NCI-H82 treated with DMSO at 0.1 percent for 48 hours (cell line): ENCODE results near the gene PLEKHH1.

ENCODE experiments used
- DNase-seq: peaks from one replicate; lab custom pipeline; 2025; ENCODE audit not compliant: unreplicated experiment; lab: John Stamatoyannopoulos, UW

The PLEKHH1 gene

DNA sequence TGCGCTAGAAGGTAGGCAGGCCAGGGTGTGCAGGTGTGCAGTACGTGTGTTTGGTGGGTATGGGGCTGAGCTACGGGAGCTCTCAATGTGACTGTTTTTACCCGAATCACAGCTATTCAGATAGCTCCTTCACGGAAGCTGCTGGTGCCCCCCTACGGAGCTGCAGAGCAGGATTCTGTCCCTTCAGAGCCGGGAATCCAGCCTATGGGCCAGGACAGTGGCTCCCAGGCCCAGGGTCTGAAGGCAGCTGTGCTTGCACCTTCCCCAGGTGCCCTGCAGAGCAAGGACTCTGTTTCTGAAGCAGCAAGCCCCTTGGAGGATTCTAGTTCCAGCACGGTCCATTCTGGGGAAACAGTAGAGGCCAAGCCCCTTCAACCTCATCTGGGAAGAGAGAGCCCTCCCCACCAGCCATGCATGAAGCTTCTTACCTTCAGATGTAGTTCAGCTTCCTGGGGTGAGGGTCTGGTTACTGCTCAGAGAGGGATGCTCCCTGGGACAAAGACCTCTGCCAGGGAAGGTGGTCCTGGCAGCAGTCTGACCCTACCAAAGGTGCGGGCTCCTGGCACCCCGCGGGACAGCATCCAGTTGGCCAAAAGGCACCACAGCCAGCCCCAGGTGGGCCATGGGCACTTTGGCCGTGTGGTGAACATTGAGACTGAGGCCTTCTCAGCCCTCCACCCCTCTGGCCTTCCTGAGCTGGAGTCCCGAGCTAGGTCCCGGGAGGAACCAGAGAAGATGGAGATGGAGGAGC is 29.1 kb downstream of the PLEKHH1 start:
- DNase-seq, result no peak

DNA sequence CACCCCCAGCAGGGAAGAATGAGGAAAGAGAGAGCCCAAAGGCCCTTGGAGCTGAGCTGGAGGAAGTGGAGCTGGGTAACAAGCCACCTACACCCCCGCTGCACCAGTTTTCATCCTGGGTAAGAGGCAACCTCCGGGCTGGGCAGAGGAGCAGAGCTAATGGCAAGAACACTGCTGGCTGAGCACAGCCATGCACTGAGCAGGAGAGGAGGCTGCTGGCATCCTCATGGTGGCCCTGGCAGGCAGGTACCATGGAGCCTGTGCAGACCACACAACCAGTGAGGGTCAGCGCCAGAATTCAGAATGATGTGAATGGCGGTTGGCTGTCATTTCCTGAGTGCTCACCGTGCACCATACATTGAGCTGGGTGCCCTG is 29.7 kb downstream of the PLEKHH1 start:
- DNase-seq, result no peak

DNA sequence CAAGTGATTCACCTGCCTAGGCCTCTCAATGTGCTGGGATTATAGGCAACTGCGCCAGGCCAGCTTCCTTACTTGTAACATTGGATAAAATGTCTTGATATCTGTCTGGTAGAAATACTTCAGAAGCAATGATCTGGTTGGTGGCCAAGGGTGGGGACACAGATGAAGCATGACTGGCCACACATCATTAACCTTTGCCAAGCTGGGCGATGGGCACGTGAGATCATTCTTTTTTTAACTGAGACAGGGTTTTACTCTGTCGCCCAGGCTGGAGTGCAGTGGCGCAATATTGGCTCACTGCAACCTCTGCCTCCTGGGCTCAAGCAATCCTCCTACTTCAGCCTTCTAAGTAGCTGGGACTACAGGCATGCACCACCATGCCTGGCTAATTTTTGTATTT is 31.1 kb downstream of the PLEKHH1 start:
- no peak for DNase-seq

DNA sequence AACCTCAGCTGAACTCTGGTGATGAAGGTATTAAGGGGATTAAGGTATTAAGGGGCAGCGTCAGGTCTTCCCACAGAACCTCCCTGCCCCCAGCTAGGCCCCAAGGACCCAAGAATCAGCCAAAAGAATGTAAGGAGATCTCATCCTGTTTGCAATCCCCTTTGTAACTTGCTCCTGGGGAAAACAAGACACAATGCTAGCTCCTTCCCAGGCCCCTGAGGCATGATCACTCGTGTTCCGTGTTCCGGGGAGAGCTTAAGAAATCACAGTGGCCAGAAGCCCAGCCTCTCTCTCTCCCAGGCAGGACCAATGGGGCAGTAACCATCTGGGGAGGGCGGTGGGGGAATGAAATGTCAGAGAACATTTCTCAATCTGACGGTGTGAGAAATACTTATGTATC is 33.8 kb downstream of the PLEKHH1 start:
- DNase-seq, result peak; percentile 86

DNA sequence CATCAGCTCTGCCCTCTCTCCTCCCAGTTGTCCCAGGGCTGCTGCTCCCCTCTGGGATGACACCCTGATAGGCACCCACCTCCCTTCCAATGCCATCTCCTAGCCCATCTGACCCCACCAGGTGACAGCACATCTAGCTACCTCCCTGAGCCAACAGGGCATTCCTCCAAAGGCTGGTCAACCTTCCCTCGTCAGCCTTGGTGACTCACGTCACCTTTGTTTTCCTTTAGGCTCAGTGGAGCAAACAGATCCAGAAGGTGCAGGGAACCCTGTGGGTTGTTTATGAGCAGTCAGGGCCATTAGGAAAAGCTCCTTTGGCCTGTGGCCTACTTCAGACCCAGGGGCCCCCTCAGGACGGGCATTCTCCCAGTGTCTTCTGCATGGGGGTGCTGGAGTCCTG is 34.6 kb downstream of the PLEKHH1 start:
- DNase-seq, result no peak

DNA sequence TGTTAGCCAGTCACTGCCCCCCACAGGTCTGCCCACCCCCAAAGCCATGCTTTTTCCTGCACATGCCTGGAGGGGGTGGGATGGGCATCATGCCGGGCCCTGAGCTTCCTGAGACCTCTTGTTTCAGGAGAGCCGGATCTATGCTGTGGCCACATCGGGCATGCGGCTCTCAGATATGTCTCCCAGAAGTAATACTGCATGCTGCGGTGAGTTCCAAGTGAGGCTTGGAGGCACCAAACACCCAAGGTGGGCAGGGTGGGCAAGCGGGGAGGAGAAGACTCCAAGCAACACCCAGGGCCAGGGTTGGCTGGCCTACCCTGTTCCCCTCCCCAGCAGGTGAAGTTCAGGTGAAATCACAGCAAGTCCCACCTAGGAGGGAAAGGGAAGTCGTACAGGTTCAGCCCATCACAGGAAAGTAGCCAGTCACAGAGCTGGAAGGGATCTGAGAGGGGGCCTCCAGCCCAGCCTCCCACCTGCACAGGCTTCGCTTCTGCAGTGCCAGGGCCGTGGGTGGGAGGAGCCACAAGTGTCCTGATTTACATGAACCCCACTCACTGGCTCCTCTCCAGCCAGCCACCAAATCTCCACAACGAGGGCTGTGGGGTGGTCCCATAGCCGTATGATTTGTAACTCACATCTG is 36.0 kb downstream of the PLEKHH1 start:
- DNase-seq, result peak; percentile 55

DNA sequence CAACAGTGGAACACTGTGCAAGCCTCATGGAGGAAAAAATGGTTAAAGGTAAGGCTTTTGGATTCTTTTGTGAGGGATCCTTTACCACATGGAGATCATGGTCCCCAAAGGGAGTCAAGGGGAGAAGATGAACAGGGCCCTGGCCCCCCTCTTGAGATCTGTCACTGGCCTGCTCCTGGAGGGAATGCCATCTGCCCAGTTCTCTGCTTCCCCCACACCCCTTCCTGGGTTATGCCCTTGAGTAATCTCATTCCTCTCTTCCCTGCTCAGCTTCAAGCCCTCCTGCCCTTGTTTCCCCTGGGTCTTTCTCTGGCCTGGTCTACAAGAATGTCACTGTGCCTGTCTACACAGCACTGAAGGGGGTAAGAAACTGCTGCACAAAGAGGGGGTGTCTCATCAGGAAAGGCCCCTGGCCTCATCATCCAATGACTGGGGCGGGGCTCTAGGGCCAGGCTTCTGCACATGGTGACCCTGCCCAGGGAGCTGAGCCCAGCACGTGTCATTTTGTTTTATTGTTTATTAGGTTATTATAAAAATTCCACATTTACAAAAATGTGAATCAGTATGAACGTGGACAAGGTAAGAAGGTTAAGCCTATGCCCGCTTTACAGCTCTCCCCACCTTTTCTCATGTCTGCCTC is 36.7 kb downstream of the PLEKHH1 start:
- DNase-seq, result peak; percentile 60

DNA sequence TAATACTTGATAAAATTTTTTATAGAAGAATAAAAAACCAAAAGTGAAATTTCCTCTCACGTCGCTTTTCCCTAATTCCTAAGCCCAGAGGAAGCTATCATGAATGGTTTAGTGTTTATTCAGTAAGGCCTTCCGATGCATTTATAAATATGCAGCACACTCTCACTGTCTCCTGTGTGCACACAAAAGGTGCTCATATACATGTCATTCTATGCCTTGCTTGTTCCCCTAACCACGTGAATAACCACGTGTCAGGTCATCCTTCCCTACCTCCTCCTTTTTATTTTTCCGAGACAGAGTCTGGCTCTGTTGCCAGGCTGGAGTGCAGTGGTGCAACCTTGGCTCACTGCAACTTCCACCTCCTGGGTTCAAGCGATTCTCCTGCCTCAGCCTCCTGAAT is 37.4 kb downstream of the PLEKHH1 start:
- DNase-seq, result no peak

DNA sequence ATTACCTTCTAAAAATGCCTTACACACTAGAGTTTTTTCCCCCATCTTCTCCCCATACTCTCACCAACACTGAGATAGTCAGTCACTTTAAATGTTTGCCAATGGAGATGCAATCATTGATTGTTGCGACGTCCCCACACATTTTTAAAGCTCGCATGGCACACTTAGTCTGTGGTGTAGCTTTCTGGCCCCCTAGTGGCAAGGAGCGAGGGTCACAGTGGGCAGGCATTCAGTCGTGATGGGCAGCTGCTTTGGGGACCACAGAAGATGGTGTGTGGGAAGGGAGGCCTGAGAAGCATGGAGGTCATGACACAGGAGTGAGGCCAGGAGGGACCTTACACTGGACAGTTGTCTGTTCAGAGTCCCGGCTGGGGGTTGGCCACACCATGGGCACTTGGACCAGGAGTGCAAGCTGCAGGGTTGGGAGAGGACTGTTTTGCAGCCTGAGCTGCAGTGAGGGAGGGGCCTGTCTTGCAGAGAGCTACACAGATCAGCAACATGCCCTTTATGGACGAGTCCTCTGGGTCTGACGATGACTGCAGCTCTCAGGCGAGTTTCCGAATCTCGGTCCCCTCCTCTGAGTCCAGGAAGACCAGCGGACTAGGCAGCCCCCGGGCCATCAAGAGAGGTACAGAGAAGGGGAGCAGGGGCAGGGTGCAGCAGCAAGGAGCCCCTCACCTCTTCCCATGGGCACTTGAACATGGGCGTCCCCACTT is 38.3 kb downstream of the PLEKHH1 start:
- DNase-seq, result peak; percentile 36

DNA sequence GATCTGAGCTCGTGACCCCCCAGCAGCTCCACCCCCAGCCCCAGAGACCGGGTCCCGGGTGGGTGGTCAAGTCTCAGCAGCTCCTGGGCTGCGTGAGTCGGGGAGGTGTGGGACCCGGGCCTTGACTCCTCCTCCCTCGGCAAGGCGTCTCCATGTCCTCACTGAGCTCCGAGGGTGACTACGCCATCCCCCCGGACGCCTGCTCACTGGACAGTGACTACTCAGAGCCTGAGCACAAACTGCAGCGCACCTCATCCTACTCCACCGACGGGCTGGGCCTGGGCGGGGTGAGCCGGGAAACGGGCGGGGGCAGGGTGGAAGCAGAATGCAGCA is 38.9 kb downstream of the PLEKHH1 start:
- DNase-seq, result no peak

DNA sequence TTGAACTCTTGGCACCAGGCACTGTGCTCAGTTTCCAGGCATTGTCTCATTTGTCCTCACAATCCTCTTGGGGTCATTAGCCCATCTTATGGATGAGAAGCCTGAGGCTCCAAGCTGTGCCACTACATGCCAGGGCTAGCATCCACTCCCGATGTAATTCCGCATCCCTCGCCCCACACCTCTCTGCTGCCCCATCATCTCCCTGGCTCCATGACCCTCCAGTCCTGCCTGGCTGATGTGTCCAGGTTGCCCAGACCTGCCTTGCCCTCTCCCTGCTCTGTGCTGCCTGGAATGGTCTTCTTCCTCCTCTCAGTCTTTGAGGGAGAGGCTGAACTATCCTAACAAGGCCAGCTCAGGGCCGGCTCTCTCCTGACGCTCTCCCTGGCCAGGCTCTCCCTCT is 39.5 kb downstream of the PLEKHH1 start:
- no peak for DNase-seq

DNA sequence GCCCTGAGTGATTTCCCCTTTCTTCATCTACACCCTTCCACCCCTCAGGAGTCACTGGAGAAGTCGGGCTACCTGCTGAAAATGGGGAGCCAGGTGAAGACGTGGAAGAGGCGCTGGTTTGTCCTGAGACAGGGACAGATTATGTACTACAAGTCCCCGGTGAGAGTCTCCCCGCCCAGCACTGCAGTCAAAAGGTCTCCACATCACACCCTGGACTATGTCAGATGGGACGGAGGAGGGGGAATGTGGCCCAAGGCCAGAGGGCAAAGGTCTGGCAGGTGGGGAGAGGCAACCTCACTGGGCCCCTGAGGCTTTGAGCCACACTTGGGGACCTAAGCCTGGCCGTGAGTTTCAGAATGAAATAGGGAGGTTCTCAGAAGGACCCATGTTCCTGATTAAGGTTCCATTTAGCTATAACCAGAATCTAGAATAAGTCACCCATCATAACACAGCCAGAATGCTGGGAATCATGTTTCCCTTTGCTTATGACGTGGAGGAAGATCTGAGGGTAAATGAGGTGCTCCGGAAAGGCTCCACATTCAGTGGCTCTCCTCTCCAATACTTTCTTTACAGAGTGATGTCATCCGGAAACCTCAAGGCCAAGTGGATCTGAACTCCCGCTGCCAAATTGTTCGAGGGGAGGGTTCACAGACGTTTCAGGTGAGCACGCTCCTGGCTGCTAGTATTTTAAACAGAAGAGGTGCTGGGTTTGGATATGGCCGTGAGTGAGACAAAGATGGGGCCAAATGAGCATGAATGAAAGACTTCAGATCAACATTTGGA is 40.3 kb downstream of the PLEKHH1 start:
- DNase-seq, result no peak

DNA sequence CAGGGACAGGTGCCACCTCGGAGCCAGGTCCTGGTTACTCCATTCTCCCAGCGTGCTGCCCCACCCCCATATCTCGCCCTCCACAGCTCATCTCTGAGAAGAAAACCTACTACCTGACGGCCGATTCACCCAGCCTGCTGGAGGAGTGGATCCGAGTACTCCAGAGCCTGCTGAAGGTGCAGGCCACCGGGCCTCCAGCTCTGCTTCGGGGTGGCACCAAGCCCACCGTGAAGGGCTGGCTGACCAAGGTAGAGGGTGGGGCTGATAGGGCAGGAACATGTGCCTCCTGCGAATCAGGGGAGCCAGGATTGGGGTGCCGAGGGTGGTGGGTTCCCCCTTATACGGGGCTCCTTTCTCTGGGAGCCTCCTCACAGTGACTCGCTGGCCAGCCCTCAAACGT is 41.1 kb downstream of the PLEKHH1 start:
- no peak for DNase-seq

DNA sequence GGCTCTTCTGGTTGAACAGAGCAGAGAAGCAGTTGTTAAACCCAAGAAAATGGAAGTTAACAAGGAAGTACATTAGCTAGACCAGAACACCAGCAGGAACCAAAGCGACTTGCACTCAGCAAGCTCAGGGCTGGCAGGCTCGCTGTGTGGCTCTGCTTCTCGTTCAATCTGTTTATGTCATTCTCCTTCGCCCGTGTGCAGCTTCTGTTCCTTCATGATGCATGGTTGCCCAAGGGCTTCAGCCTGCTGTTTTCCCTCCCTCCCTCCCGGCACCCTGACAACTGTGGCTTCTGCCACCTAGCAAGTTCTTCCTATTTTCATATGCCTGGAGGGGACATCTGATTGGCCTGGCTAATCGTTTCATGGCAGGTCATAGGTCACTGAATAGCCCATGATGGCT is 41.7 kb downstream of the PLEKHH1 start:
- DNase-seq, result no peak

DNA sequence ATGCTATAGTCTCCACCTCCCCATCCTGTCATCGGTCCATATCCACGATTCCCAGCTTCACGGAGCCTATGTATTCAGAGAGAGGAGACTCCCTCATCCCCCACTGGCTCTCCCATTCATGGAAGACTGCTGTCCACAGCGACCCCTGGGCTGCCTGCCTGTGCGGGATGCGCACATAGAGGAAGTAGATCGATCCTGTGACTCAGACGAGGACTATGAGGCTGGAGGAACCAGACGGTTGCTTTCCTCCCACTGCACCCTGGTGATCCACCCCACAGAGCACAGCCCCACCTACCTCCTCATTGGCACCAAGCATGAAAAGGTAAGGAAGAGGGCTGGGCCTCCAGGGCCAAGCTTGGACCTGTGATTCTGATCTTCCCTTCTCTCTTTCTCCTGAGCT is 42.6 kb downstream of the PLEKHH1 start:
- DNase-seq, result no peak

DNA sequence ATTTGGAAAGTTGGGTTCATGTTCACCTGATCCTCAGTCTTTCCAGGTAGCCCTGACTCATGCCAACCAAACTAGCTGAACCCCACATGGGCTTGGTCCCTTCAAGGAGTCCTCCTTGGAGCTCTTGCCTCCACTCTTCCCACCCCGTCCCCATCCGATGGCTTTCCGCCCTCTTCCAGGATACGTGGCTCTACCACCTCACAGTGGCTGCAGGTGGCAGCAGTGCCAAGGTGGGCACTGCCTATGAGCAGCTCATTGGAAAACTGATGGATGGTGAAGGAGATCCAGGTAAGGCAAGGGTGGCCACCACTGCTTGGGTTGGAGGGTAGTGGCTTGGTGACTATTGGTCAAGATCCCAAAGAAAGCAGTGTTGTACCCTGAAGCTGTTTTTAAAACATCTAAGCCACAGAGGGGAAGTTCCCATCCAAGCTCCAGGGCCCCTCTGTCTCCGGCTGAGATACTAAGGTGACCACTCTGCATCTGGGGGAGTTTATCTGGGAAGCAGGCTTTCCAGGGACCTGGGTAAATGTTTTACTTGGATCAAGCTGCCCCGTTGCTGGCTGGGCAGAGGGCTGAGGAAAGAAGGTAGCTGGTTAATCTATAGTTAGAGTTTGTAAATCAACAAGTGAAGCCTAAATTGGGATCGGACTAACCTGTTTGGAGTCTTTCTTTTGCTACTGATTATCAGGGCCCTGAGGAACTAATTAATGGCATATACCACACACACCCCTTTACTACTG is 43.3 kb downstream of the PLEKHH1 start:
- DNase-seq, result no peak

DNA sequence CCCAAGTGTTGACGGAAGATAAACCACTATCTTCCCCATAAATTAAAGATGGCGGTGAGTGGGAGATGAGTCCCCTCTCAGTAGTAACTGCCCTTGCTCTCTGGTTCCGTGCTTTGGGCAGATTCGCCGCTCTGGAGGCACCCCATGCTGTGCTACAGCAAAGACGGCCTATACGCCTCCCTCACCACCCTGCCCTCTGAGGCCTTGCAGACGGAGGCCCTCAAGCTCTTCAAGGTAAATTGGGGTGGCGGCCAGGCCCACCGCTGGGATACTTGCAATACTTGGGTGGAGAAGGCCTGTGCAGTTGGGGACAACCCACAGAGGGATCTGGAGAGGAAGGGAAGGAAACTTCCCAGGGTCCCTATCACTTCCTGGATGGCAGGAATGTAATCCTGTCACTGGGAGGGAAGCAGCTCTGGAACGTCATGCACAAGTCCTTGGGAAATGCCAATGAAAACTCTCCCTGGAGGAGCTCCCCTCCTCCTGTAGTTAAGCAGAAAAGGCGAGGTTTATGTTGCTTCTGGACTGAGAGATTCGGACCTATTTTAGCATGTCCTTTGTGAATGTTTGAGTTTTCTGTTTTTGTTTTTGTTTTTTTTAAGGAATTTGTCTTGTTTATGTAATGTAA is 44.2 kb downstream of the PLEKHH1 start:
- no peak for DNase-seq

DNA sequence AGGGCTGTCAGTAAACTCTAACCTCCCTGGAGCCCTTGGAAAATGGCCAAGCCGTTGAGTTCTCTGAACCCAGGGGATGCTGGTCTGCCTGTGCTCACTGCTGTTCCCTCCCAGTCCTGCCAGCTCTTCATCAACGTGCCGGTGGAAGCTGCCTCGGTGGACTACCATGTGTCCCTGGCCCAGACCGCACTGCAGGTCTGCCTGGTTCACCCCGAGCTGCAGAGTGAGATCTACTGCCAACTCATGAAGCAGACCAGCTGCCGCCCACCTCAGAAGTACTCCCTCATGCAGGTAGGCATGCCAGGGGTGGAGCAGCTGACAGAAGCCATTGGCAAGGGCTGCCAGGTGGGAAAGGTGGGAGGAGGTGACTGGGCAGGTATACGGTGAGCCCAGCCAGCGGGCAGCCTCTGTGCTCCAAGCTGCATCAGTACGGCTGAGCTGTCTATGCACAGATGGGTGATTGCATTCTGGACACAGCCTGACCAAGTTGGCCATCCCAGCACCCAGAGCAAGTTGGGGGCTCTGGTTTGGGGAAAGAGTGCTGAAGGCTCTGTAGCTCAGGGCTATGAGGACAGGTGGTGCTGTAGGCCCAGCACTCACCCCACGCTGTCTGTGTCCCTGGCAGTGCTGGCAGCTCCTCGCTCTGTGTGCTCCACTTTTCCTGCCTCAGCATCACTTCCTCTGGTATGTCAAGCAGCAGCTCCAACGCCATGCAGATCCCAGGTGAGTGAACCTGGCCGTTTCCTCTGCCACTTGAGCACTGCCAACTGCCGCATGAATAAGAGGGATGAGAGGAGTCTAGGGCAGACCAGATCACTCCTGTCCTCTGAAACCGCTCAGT is 45.0 kb downstream of the PLEKHH1 start:
- DNase-seq, result no peak

DNA sequence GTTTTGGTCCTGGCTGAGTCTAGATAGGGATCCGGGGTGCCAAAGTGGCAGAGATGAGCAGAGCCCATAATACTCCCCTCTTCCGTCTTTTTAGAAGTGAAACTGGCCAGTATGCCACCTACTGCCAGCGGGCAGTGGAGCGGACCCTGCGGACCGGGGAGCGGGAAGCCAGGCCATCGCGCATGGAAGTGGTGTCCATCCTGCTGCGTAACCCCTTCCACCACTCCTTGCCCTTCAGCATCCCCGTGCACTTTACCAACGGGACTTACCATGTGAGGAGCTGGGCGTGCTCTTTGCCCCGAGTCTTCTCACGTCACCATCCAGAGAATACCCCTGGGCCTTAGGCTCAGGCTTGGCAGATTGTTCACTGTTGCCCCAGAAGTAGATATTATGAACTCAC is 46.0 kb downstream of the PLEKHH1 start:
- no peak for DNase-seq
